MM.1S (cell line): Measurements from ENCODE around the gene ENKUR.

Experiments used
- CTCF ChIP-seq: fragments of 300-600 bp; sonication (generic); IDR thresholded peaks from 2 replicates; pipeline ENCODE4 v1.5.1; 2016; ENCODE audit warnings: antibody characterized with exemption, low read length, mixed read lengths
- EZH2 ChIP-seq: fragments of 300-600 bp; sonication (generic); optimal IDR thresholded peaks from 2 replicates; pipeline ENCODE3; 2017; ENCODE audit warnings: low read depth, mild to moderate bottlenecking, antibody characterized with exemption, low read length, mixed read lengths
- EZH2phosphoT487 ChIP-seq: fragments of 300-600 bp; sonication (generic); IDR thresholded peaks from 2 replicates; pipeline ENCODE4 v1.6.1; 2018; ENCODE audit warnings: antibody characterized with exemption, low read length

GRCh38 chr10:25016376-25017153, 607 bp upstream of the ENKUR start, which contains the start of gene THNSL1:
- TF ChIP-seq CTCF = no peak
- TF ChIP-seq EZH2 = no peak
- no peak for TF ChIP-seq EZH2phosphoT487
